SK-N-SH (cell line): ENCODE results near the gene TMEM163. TPM values are rescaled to one million over a fixed set of nuclear protein-coding genes. Genes with fewer than 3 reads are reported as not detected.

Experiments
- CTCF ChIA-PET: fragments of 300-600, 350-600 bp; formaldehyde crosslinking; extraction: SDS; loops from one replicate; lab custom pipeline; 2021; lab: Yijun Ruan, JAX
- POLR2A ChIA-PET: fragments of 350-600 bp; sonication (Branson Sonifier 250); formaldehyde crosslinking; extraction: SDS; loops from one replicate; lab custom pipeline; 2020; ENCODE audit warnings: antibody characterized with exemption, inconsistent platforms; lab: Yijun Ruan, JAX
- DNase-seq: peaks from one replicate; pipeline ENCODE4 v3.0.0; 2012
- H2AFZ ChIP-seq: fragments of 200-600 bp; sonication (generic); 2 replicates; pipeline ENCODE4 v1.8.1; 2016; ENCODE audit warnings: antibody characterized with exemption, mild to moderate bottlenecking, low read depth
- H3F3A ChIP-seq: fragments of 200-600 bp; sonication (generic); replicated peaks from 2 replicates; pipeline ENCODE3; 2016; ENCODE audit warnings: antibody characterized with exemption, mild to moderate bottlenecking; ENCODE audit not compliant: insufficient read depth
- H3K27ac ChIP-seq, 2 experiments: fragments of 200-500 bp in 1 of 2; fragments of 200-600 bp in 1 of 2; sonication (Bioruptor generic) in 1 of 2; sonication (generic), shearing (Covaris generic) in 1 of 2; 2 replicates each; pipeline versions ENCODE4 v1.5.1 to v1.6.1; 2014 to 2016; ENCODE audit warnings: low read depth in 2 of 2, inconsistent platforms in 1 of 2, low read length in 1 of 2, mild to moderate bottlenecking in 1 of 2, mixed read lengths in 1 of 2
- H3K27me3 ChIP-seq: fragments of 200-600 bp; sonication (generic), shearing (Covaris generic); 2 replicates; pipeline ENCODE4 v1.6.1; 2016; ENCODE audit warnings: mixed run types; ENCODE audit not compliant: insufficient read depth
- H3K36me3 ChIP-seq, 2 experiments: fragments of 200-500 bp in 1 of 2; fragments of 200-600 bp in 1 of 2; sonication (Bioruptor generic) in 1 of 2; sonication (generic) in 1 of 2; replicated peaks in 1 of 2; 2 replicates each; pipeline versions ENCODE3 to v1.5.1; 2014 to 2016; ENCODE audit warnings: low read length in 1 of 2, mild to moderate bottlenecking in 1 of 2; ENCODE audit not compliant: insufficient read depth in 2 of 2, control insufficient read depth in 1 of 2
- H3K4me1 ChIP-seq, 2 experiments: fragments of 200-500 bp in 1 of 2; fragments of 200-600 bp in 1 of 2; sonication (Bioruptor generic) in 1 of 2; sonication (generic), shearing (Covaris generic) in 1 of 2; 2 replicates each; pipeline versions ENCODE4 v1.5.1 to v1.6.1; 2014 to 2016; ENCODE audit warnings: low read depth in 1 of 2, low read length in 1 of 2, mixed run types in 1 of 2; ENCODE audit not compliant: insufficient read depth in 2 of 2, control insufficient read depth in 1 of 2
- H3K4me2 ChIP-seq: fragments of 200-600 bp; sonication (generic), shearing (Covaris generic); 2 replicates; pipeline ENCODE4 v1.6.1; 2017; ENCODE audit warnings: mixed run types
- H3K4me3 ChIP-seq, 2 experiments: fragments of 200-500 bp in 1 of 2; fragments of 200-600 bp in 1 of 2; sonication (Bioruptor generic) in 1 of 2; sonication (generic), shearing (Covaris generic) in 1 of 2; 2 replicates each; pipeline versions ENCODE4 v1.5.1 to v1.8.1; 2014 to 2016; ENCODE audit warnings: low read depth in 2 of 2, inconsistent platforms in 1 of 2, low read length in 1 of 2, mild to moderate bottlenecking in 1 of 2, mixed read lengths in 1 of 2, moderate library complexity in 1 of 2
- H3K79me2 ChIP-seq: fragments of 200-600 bp; sonication (generic); 2 replicates; pipeline ENCODE4 v1.8.1; 2017; ENCODE audit warnings: mild to moderate bottlenecking; ENCODE audit not compliant: insufficient read depth
- H3K9ac ChIP-seq: fragments of 200-600 bp; sonication (generic); 2 replicates; pipeline ENCODE4 v1.6.1; 2017; ENCODE audit warnings: mixed run types
- H3K9me2 ChIP-seq: fragments of 200-600 bp; sonication (generic); 2 replicates; pipeline ENCODE4 v1.6.1; 2017; ENCODE audit warnings: mixed run types
- H3K9me3 ChIP-seq: fragments of 200-600 bp; sonication (generic); 2 replicates; pipeline ENCODE4 v1.6.1; 2017; ENCODE audit warnings: mixed run types, mild to moderate bottlenecking, moderate library complexity
- H4K20me1 ChIP-seq: fragments of 200-600 bp; sonication (generic); 2 replicates; pipeline ENCODE4 v1.6.1; 2017; ENCODE audit warnings: mild to moderate bottlenecking, mixed run types; ENCODE audit not compliant: insufficient read depth
- EP300 ChIP-seq, 2 experiments: IDR thresholded peaks; 2 replicates each; pipeline versions ENCODE4 v1.4.0 to v1.6.1; 2012; ENCODE audit warnings: borderline replicate concordance in 1 of 2, low read depth in 1 of 2, low read length in 1 of 2
- FOSL2 ChIP-seq: IDR thresholded peaks from 2 replicates; pipeline ENCODE4 v1.4.0; 2012; ENCODE audit warnings: low read depth, mild to moderate bottlenecking, moderate library complexity, borderline replicate concordance
- FOXM1 ChIP-seq: IDR thresholded peaks from 2 replicates; pipeline ENCODE4 v1.4.0; 2012; ENCODE audit warnings: low read depth, mild to moderate bottlenecking
- GATA2 ChIP-seq: sonication (generic); formaldehyde crosslinking; IDR thresholded peaks from 2 replicates; pipeline ENCODE4 v1.5.0; 2020; ENCODE audit warnings: mild to moderate bottlenecking, missing genetic modification reagents
- MEF2A ChIP-seq: IDR thresholded peaks from 2 replicates; pipeline ENCODE4 v1.4.0; 2012; ENCODE audit warnings: low read depth, borderline replicate concordance
- RAD21 ChIP-seq: IDR thresholded peaks from 2 replicates; pipeline ENCODE4 v1.6.1; 2012; ENCODE audit warnings: mild to moderate bottlenecking, low read length
- RFX5 ChIP-seq: IDR thresholded peaks from 2 replicates; pipeline ENCODE4 v1.6.1; 2012; ENCODE audit warnings: mild to moderate bottlenecking, improper control_type of control experiment, low read length
- RXRA ChIP-seq: IDR thresholded peaks from 2 replicates; pipeline ENCODE4 v1.4.0; 2012; ENCODE audit warnings: low read depth, mild to moderate bottlenecking, borderline replicate concordance
- SIN3A ChIP-seq: IDR thresholded peaks from 2 replicates; pipeline ENCODE4 v1.6.1; 2012; ENCODE audit warnings: low read depth, mild to moderate bottlenecking, low read length, moderate library complexity, borderline replicate concordance
- TAF1 ChIP-seq: IDR thresholded peaks from 2 replicates; pipeline ENCODE4 v1.6.1; 2012; ENCODE audit warnings: low read depth, mild to moderate bottlenecking, low read length, moderate library complexity, borderline replicate concordance
- USF2 ChIP-seq: fragments of 150-350 bp; IDR thresholded peaks from 2 replicates; pipeline ENCODE4 v1.6.1; 2017; ENCODE audit warnings: antibody characterized with exemption, low read length, low read depth, borderline replicate concordance
- YY1 ChIP-seq: IDR thresholded peaks from 2 replicates; pipeline ENCODE4 v1.4.0; 2012; ENCODE audit warnings: low read depth, mild to moderate bottlenecking
- WGBS: methylation state at CpG from one replicate; pipeline ENCODE4 v1.1.6; 2017; ENCODE audit warnings: low lambda C conversion rate; 5-methylcytosine and 5-hydroxymethylcytosine counted together
- polyA plus RNA-seq, 3 experiments: library from polyadenylated mRNA; depleted of rRNA; stranded (reverse); fragments of >200 nt; gene quantifications; 2 replicates each; pipeline ENCODE4 v1.2.3, GENCODE V29; 2012
- TF ChIP-seq, protein P1 (sequence below): fragments of 200-600 bp; sonication (generic); IDR thresholded peaks from 2 replicates; pipeline ENCODE4 v1.6.1; 2017; ENCODE audit warnings: antibody characterized with exemption, mild to moderate bottlenecking, moderate library complexity
- TF ChIP-seq, protein P2 (sequence below): IDR thresholded peaks from 2 replicates; pipeline ENCODE4 v1.4.0; 2012; ENCODE audit warnings: low read depth, borderline replicate concordance

TMEM163 gene
- polyA plus RNA-seq, 1 of the 3 experiments (the other 2 are of a cell fraction): not detected

GRCh38 chr2:134576478-134576877 is 142.3 kb downstream of the TMEM163 start:
- no peaks in the 10 kb centered on the region for H3F3A ChIP-seq
- H3K4me2 ChIP-seq: no peak overlapping the region
- no peaks in the 10 kb centered on the region for H3K27me3 ChIP-seq
- no peaks in the 10 kb centered on the region for H3K36me3 ChIP-seq
- no peaks in the 10 kb centered on the region for H3K9me2 ChIP-seq
- CTCF ChIA-PET: no interaction called here
- peaks cover 0 to 29% of the 10 kb centered on the region in 2 experiments; a peak in 1 of 4 replicates for H3K4me1 ChIP-seq
- TF ChIP-seq RFX5: no peak
- no peak for TF ChIP-seq RXRA
- TF ChIP-seq RAD21: no peak
- no peak for TF ChIP-seq SIN3A
- TF ChIP-seq MEF2A: no peak
- TF ChIP-seq TAF1: no peak
- TF ChIP-seq, protein P1, sequence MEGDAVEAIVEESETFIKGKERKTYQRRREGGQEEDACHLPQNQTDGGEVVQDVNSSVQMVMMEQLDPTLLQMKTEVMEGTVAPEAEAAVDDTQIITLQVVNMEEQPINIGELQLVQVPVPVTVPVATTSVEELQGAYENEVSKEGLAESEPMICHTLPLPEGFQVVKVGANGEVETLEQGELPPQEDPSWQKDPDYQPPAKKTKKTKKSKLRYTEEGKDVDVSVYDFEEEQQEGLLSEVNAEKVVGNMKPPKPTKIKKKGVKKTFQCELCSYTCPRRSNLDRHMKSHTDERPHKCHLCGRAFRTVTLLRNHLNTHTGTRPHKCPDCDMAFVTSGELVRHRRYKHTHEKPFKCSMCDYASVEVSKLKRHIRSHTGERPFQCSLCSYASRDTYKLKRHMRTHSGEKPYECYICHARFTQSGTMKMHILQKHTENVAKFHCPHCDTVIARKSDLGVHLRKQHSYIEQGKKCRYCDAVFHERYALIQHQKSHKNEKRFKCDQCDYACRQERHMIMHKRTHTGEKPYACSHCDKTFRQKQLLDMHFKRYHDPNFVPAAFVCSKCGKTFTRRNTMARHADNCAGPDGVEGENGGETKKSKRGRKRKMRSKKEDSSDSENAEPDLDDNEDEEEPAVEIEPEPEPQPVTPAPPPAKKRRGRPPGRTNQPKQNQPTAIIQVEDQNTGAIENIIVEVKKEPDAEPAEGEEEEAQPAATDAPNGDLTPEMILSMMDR: no peak
- no peak for TF ChIP-seq GATA2 (CRISPR knock-in tag)
- no peak for TF ChIP-seq EP300 (IDR thresholded peaks at IDR 0.05; ENCODE audit: borderline replicate concordance in 1 of 2, low read depth in 1 of 2, low read length in 1 of 2)
- TF ChIP-seq, protein P2, sequence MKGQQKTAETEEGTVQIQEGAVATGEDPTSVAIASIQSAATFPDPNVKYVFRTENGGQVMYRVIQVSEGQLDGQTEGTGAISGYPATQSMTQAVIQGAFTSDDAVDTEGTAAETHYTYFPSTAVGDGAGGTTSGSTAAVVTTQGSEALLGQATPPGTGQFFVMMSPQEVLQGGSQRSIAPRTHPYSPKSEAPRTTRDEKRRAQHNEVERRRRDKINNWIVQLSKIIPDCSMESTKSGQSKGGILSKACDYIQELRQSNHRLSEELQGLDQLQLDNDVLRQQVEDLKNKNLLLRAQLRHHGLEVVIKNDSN: no peak
- TF ChIP-seq YY1: no peak
- no peak for TF ChIP-seq FOSL2
- H3K79me2 ChIP-seq: no peaks in the 10 kb centered on the region
- no peaks in the 10 kb centered on the region for H3K9me3 ChIP-seq
- H4K20me1 ChIP-seq: no peaks in the 10 kb centered on the region
- H2AFZ ChIP-seq: no peak overlapping the region
- no peak overlapping the region for H3K9ac ChIP-seq
- POLR2A ChIA-PET: no interaction called here
- H3K27ac ChIP-seq: no peak overlapping the region
- no peak for DNase-seq
- H3K4me3 ChIP-seq: no peak overlapping the region

- Histone ChIP-seq H3K9me2 (no peaks in the 10 kb centered on the region), H3K4me1 (peaks cover 0 to 29% of the 10 kb centered on the region in 2 experiments; a peak in 1 of 4 replicates), H3F3A (no peaks in the 10 kb centered on the region), H2AFZ (no peak overlapping the region), H3K27ac (no peak overlapping the region), H3K4me3 (no peak overlapping the region), H3K4me2 (no peak overlapping the region), H3K9me3 (no peaks in the 10 kb centered on the region), H3K9ac (no peak overlapping the region), H3K79me2 (no peaks in the 10 kb centered on the region), H3K27me3 (no peaks in the 10 kb centered on the region), H4K20me1 (no peaks in the 10 kb centered on the region), H3K36me3 (no peaks in the 10 kb centered on the region)
- TF ChIP-seq USF2: no peak
- TF ChIP-seq FOXM1: no peak
- TF ChIP-seq SIN3A: no peak
- 33% methylated on average over 5 of the region's 5 CpGs for WGBS
- POLR2A ChIA-PET: no interaction called here
- no peak for DNase-seq
- CTCF ChIA-PET: interaction anchor here (0.8 kb wide), 1 partner anchor 9 kb away, joined by 3 read pairs; no protein-coding TSS in a partner anchor
These were observed 142.9 kb downstream of the TMEM163 start for GRCh38 chr2:134575888-134576287.
